ENCODE results near the gene APOC1. TPM values are rescaled to one million over a fixed set of nuclear protein-coding genes. Genes with fewer than 3 reads are reported as not detected.

Gene APOC1
- total and polyA plus RNA-seq, 9 donors, result 14.4 to 625 (median 47.4) TPM

- peak in 1 of 5 donors; percentile 54 for DNase-seq
- 42 to 49% (median 43%) methylated on average over 17 of the region's 17 CpGs for WGBS, 3 donors
- no peaks in the 10 kb centered on the region for H3K36me3 ChIP-seq
- intact Hi-C loops (cut with DNase I), result no loop called here
- H3K27me3 ChIP-seq, result no peaks in the 10 kb centered on the region
- peak overlapping the region in 1 of 2 donors; percentile 91 for H3K27ac ChIP-seq
- H3K4me3 ChIP-seq, result peak overlapping the region; percentile 62
- H3K9me3 ChIP-seq, result no peaks in the 10 kb centered on the region
- H3K4me1 ChIP-seq (ENCODE audit: insufficient read depth), result peaks cover 12% of the 10 kb centered on the region
- TF ChIP-seq CTCF (IDR thresholded peaks at IDR 0.05) (no peak), EP300 (IDR thresholded peaks at IDR 0.05) (no peak), POLR2A (IDR thresholded peaks at IDR 0.05) (no peak)
Observed at GRCh38 chr19:44889830-44890365, 24.5 kb upstream of the APOC1 start.

GRCh38 chr19:44890366-44891015, 23.9 kb upstream of the APOC1 start:
- Histone ChIP-seq H3K27me3 (no peaks in the 10 kb centered on the region), H3K4me3 (peak overlapping the region; percentile 62), H3K36me3 (no peaks in the 10 kb centered on the region), H3K27ac (peak overlapping the region; percentile 89 to 91), H3K4me1 (ENCODE audit: insufficient read depth) (peaks cover 12% of the 10 kb centered on the region), H3K9me3 (no peaks in the 10 kb centered on the region)
- TF ChIP-seq POLR2A (IDR thresholded peaks at IDR 0.05), result peak; percentile 61
- TF ChIP-seq EP300 (IDR thresholded peaks at IDR 0.05), result no peak
- TF ChIP-seq CTCF (IDR thresholded peaks at IDR 0.05), result peak in 1 of 3 donors; percentile 14
- intact Hi-C loops (cut with DNase I), result loop anchor here in 1 of 4 donors (1.0 kb wide), 1 partner anchor 44 kb away; the partner anchor contains the start of gene NECTIN2
- 0 to 1% (median 0%) methylated on average over 40 of the region's 40 CpGs for WGBS, 3 donors
- peak in 1 of 5 donors; percentile 100 for DNase-seq

- Histone ChIP-seq H3K27me3 (no peaks in the 10 kb centered on the region), H3K4me3 (peak within 1 kb of the TSS; percentile 62), H3K4me1 (ENCODE audit: insufficient read depth) (peaks cover 12% of the 10 kb centered on the region), H3K9me3 (no peaks in the 10 kb centered on the region), H3K36me3 (no peaks in the 10 kb centered on the region), H3K27ac (peak within 1 kb of the TSS; percentile 89 to 91)
- peak in 2 of 3 donors; percentile 14 to 33 for TF ChIP-seq CTCF (IDR thresholded peaks at IDR 0.05)
- TF ChIP-seq POLR2A (IDR thresholded peaks at IDR 0.05), result peak; percentile 50
- TF ChIP-seq EP300 (IDR thresholded peaks at IDR 0.05), result no peak
- 0 to 1% (median 1%) methylated on average over 59 to 81 of the region's 81 CpGs for WGBS, 3 donors
- peak in 4 of 5 donors; percentile 100 for DNase-seq
- intact Hi-C loops (cut with DNase I), result loop anchor here in 1 of 4 donors (1.0 kb wide), 1 partner anchor 45 kb away; the partner anchor contains the start of gene NECTIN2
Observed at GRCh38 chr19:44891016-44891882, 23.2 kb upstream of the APOC1 start, which contains the start of gene TOMM40. TOMM40 (plus strand) TSS chr19:44891254; CDS start chr19:44891416, 162 bp downstream.

GRCh38 chr19:44892932-44893331, 21.5 kb upstream of the APOC1 start:
- H3K36me3 ChIP-seq, result no peaks in the 10 kb centered on the region
- 81 to 84% (median 83%) methylated on average over 7 of the region's 7 CpGs for WGBS, 3 donors
- no peaks in the 10 kb centered on the region for H3K27me3 ChIP-seq
- no peak overlapping the region for H3K4me3 ChIP-seq
- peaks cover 12% of the 10 kb centered on the region for H3K4me1 ChIP-seq (ENCODE audit: insufficient read depth)
- no peak overlapping the region for H3K27ac ChIP-seq
- no peak for TF ChIP-seq POLR2A (IDR thresholded peaks at IDR 0.05)
- TF ChIP-seq CTCF (IDR thresholded peaks at IDR 0.05), result no peak
- TF ChIP-seq EP300 (IDR thresholded peaks at IDR 0.05), result no peak
- DNase-seq, result no peak
- no peaks in the 10 kb centered on the region for H3K9me3 ChIP-seq
- intact Hi-C loops (cut with DNase I), result no loop called here

Data from ovary (tissue), 9 donors.